RWPE1 (cell line): ENCODE measurements around the gene DUOXA2.
"Not testable (repeated sequence)": the region's sequence is repeated elsewhere in the genome, so short reads cannot be mapped to it uniquely, and the experiment has no call there.

ENCODE experiments used
- CTCF ChIA-PET: fragments of 350-600 bp; sonication (Branson Sonifier 250); formaldehyde crosslinking; extraction: SDS; loops from one replicate; lab custom pipeline; 2021; lab: Yijun Ruan, JAX
- POLR2A ChIA-PET: fragments of 400-600 bp; formaldehyde crosslinking; extraction: SDS; loops from one replicate; lab custom pipeline; 2020; ENCODE audit warnings: antibody characterized with exemption; ENCODE audit not compliant: low non-redundant PET; lab: Yijun Ruan, JAX
- DNase-seq: peaks from one replicate; pipeline ENCODE4 v3.0.0; 2012; ENCODE audit warnings: low spot score
- H3K27ac ChIP-seq: fragments of 450-650 bp; 2 replicates; pipeline ENCODE4 v1.5.1; 2017
- CTCF ChIP-seq: fragments of 450-650 bp; conservative IDR thresholded peaks from 2 replicates; pipeline ENCODE4 v1.5.1; 2017; ENCODE audit warnings: low read depth, mild to moderate bottlenecking

DUOXA2 gene

GRCh38 chr15:45099549-45100165 lies 14.5 kb upstream of the DUOXA2 start:
- ChIA-PET POLR2A (no interaction called here), CTCF (no interaction called here)
- DNase-seq, result no peak
- TF ChIP-seq CTCF, result no peak
- H3K27ac ChIP-seq, result no peak overlapping the region

GRCh38 chr15:45100884-45101625 lies 13.1 kb upstream of the DUOXA2 start:
- TF ChIP-seq CTCF, result no peak
- H3K27ac ChIP-seq, result no peak overlapping the region
- no peak for DNase-seq
- POLR2A ChIA-PET, result interaction anchor here (0.6 kb wide), 1 partner anchor 521 kb away, joined by 3 read pairs; no protein-coding TSS in a partner anchor
- CTCF ChIA-PET, result no interaction called here

DNA sequence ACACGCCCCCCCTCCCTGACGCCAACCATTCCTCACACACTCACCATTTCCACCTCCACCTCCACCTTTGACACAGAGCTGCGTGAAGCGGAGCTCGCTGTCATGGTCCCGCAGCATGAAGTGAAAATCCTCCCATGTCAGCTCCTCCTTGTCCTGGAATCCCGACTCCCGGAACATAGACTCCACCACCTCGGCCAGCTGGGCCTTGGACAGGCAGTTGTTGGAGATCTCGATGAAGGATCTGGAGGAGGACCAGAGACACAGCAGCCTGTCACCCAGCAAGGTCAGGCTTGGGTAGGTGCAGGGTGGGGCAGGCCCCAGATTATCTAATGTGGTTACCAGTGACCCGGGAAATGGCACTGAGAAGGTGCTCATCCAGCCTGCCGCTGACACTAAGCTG lies 12.4 kb upstream of the DUOXA2 start:
- ChIA-PET CTCF (interaction anchor here (1.0 kb wide), 1 partner anchor 25 kb away, joined by 3 read pairs; no protein-coding TSS in a partner anchor), POLR2A (interaction anchor here (0.6 kb wide), 1 partner anchor 522 kb away, joined by 3 read pairs; no protein-coding TSS in a partner anchor)
- no peak for DNase-seq
- no peak overlapping the region for H3K27ac ChIP-seq
- no peak for TF ChIP-seq CTCF

- ChIA-PET POLR2A (no interaction called here), CTCF (interaction anchor here (1.0 kb wide), 1 partner anchor 25 kb away, joined by 3 read pairs; no protein-coding TSS in a partner anchor)
- no peak for DNase-seq
- no peak for TF ChIP-seq CTCF
- no peak overlapping the region for H3K27ac ChIP-seq
Measured at GRCh38 chr15:45102226-45102625, 11.9 kb upstream of the DUOXA2 start.

GRCh38 chr15:45104170-45104569 lies 10.0 kb upstream of the DUOXA2 start:
- H3K27ac ChIP-seq, DNase-seq, POLR2A ChIA-PET: not testable (repeated sequence)
- CTCF ChIA-PET, result interaction anchor here (0.6 kb wide), 1 partner anchor 196 kb away, joined by 3 read pairs; no protein-coding TSS in a partner anchor

GRCh38 chr15:45105586-45105985 lies 8.5 kb upstream of the DUOXA2 start:
- no peak for TF ChIP-seq CTCF
- H3K27ac ChIP-seq, result no peak overlapping the region
- POLR2A ChIA-PET, result no interaction called here
- no peak for DNase-seq
- CTCF ChIA-PET, result interaction anchor here (0.5 kb wide), 1 partner anchor 93 kb away, joined by 4 read pairs; no protein-coding TSS in a partner anchor
